Activated naive CD8-positive, alpha-beta T cell treated with anti-CD3 and anti-CD28 coated beads, Interleukin-2, amount 50 U/mL, for 24 hours (primary cell): ENCODE data around the gene SMARCAD1.
"Not testable (repeated sequence)": the region's sequence is repeated elsewhere in the genome, so short reads cannot be mapped to it uniquely, and the experiment has no call there.

Source experiments
- ATAC-seq: fragments of 150-1000 bp; cut with Tn5 transposase; one replicate; pipeline ENCODE4 v1.10.0; 2021
- DNase-seq: peaks from one replicate; pipeline ENCODE4 v3.0.0; 2021
- H3K27ac Mint-ChIP-seq: one replicate; pipeline ENCODE4 v1.8.0; 2021; ENCODE audit warnings: mild to moderate bottlenecking, mixed read lengths
- H3K27me3 Mint-ChIP-seq: one replicate; pipeline ENCODE4 v1.8.0; 2021; ENCODE audit warnings: mixed read lengths
- H3K36me3 Mint-ChIP-seq: one replicate; pipeline ENCODE4 v1.8.0; 2021; ENCODE audit warnings: low read depth, mixed read lengths
- H3K4me1 Mint-ChIP-seq: one replicate; pipeline ENCODE4 v1.8.0; 2021; ENCODE audit warnings: mixed read lengths
- H3K4me3 Mint-ChIP-seq: one replicate; pipeline ENCODE4 v1.8.0; 2021; ENCODE audit warnings: mild to moderate bottlenecking, moderate library complexity, mixed read lengths
- H3K9me3 Mint-ChIP-seq: one replicate; pipeline ENCODE4 v1.8.0; 2021; ENCODE audit warnings: mixed read lengths

The SMARCAD1 gene

DNA sequence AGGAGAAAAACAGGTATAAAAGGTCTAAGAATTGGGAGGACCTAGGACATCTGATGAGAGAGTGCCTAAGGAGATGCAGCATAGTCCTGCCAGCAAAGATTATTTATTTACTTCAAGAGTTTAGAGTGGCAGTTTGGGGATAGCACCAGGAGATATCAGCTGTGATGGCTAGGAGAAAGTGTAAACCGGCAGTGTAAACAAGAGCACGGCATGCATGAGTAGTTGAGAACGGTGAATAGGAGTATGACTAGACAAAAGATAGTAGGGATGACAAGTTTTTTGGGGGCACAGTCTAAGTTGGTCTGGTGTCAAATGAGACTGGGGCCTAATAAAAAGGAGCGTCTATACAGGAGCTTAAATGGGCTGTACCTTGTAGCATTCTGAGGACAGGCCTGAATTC lies 86.3 kb downstream of the SMARCAD1 start:
- not testable (repeated sequence) for H3K4me1 Mint-ChIP-seq, H3K4me3 Mint-ChIP-seq, H3K27ac Mint-ChIP-seq, DNase-seq, H3K27me3 Mint-ChIP-seq, ATAC-seq, H3K9me3 Mint-ChIP-seq
- peaks cover 23% of the 10 kb centered on the region for H3K36me3 Mint-ChIP-seq

DNA sequence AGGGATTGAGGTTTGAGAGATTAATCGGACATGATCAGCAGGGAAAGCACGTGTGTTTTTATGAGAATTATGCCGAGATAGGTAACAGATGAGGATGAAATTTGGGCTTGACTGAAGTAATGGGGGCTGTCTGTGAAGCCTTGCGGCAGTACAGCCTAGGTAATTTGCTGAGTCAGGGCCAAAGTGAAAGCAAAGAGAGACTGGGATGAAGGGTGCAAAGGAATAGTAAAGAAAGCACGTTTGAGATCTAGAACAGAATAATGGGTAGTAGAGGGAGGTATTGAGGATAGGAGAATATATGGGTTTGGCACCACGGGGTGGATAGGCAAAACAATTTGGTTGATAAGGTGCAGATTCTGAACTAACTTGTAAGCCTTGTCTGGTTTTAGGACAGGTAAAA lies 87.8 kb downstream of the SMARCAD1 start:
- H3K27me3 Mint-ChIP-seq, H3K4me1 Mint-ChIP-seq, DNase-seq, ATAC-seq, H3K9me3 Mint-ChIP-seq, H3K4me3 Mint-ChIP-seq, H3K27ac Mint-ChIP-seq: not testable (repeated sequence)
- peaks cover 18% of the 10 kb centered on the region for H3K36me3 Mint-ChIP-seq

DNA sequence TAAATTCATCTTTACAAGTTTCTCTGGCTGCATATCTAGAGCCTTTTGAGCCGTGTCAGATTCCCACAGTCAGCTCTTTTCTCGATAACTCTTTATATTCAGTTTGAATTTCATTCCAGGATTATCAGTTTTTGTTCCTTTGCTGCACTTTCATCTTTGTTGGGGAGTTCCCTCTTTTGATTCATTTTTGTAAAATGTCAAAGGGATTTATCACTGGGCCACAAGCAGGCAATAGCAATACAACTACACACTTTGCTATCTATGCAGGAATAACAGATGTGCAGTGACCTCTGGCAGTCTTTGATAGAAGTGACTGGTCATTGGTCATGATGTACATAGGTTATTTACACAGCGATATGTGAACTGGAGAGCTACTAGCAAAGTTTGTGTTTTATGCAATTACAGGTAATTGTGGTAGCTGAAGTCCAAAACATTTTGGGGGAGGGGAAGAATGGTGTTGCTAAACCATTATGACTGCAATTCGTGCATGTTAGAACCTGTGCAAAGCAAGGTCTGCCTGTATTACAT lies 91.1 kb downstream of the SMARCAD1 start:
- H3K4me1 Mint-ChIP-seq, result no peaks in the 10 kb centered on the region
- H3K27ac Mint-ChIP-seq, result no peak overlapping the region
- no peaks in the 10 kb centered on the region for H3K36me3 Mint-ChIP-seq
- ATAC-seq (no peak), DNase-seq (no peak)
- H3K27me3 Mint-ChIP-seq, result no peaks in the 10 kb centered on the region
- no peak overlapping the region for H3K4me3 Mint-ChIP-seq
- H3K9me3 Mint-ChIP-seq, result no peaks in the 10 kb centered on the region

- no peak overlapping the region for H3K4me3 Mint-ChIP-seq
- no peaks in the 10 kb centered on the region for H3K27me3 Mint-ChIP-seq
- no peaks in the 10 kb centered on the region for H3K4me1 Mint-ChIP-seq
- no peak for DNase-seq
- no peaks in the 10 kb centered on the region for H3K36me3 Mint-ChIP-seq
- no peaks in the 10 kb centered on the region for H3K9me3 Mint-ChIP-seq
- no peak overlapping the region for H3K27ac Mint-ChIP-seq
- ATAC-seq, result no peak
Observed at GRCh38 chr4:94302191-94302590, 94.5 kb downstream of the SMARCAD1 start.

GRCh38 chr4:94304365-94304971 lies 96.8 kb downstream of the SMARCAD1 start:
- Mint-ChIP-seq H3K27me3 (no peaks in the 10 kb centered on the region), H3K4me1 (no peaks in the 10 kb centered on the region), H3K36me3 (no peaks in the 10 kb centered on the region), H3K4me3 (no peak overlapping the region), H3K9me3 (no peaks in the 10 kb centered on the region), H3K27ac (no peak overlapping the region)
- DNase-seq, result no peak
- ATAC-seq, result no peak

- no peak overlapping the region for H3K4me3 Mint-ChIP-seq
- DNase-seq, result no peak
- H3K9me3 Mint-ChIP-seq, result no peaks in the 10 kb centered on the region
- H3K36me3 Mint-ChIP-seq, result peaks cover 2% of the 10 kb centered on the region
- no peak for ATAC-seq
- no peaks in the 10 kb centered on the region for H3K27me3 Mint-ChIP-seq
- no peak overlapping the region for H3K27ac Mint-ChIP-seq
- no peaks in the 10 kb centered on the region for H3K4me1 Mint-ChIP-seq
Observed at GRCh38 chr4:94305466-94306225, 98.0 kb downstream of the SMARCAD1 start.

DNA sequence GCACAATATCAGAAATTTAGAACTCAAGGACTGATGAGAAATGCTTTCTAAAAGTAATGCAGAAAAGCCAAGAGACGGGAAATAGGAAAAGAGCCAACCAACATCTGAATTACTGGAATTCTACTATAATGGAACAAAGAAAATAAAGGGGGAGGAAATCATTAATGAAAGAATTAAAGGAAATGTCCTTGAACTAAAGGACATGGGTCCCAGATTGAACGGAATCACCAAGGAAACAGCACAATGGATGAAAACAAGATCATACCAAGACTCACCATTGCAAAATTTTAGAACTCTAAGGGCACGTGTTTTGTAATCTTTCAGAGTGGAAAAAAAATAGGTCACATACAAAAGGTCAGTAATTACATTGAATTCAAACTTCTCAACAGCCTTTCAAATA lies 99.0 kb downstream of the SMARCAD1 start:
- Mint-ChIP-seq H3K27ac (no peak overlapping the region), H3K27me3 (no peaks in the 10 kb centered on the region), H3K4me1 (no peaks in the 10 kb centered on the region), H3K9me3 (no peaks in the 10 kb centered on the region), H3K36me3 (peaks cover 2% of the 10 kb centered on the region), H3K4me3 (no peak overlapping the region)
- DNase-seq (no peak), ATAC-seq (no peak)

GRCh38 chr4:94307231-94307871 lies 99.7 kb downstream of the SMARCAD1 start:
- no peaks in the 10 kb centered on the region for H3K27me3 Mint-ChIP-seq
- no peaks in the 10 kb centered on the region for H3K4me1 Mint-ChIP-seq
- DNase-seq, result no peak
- H3K4me3 Mint-ChIP-seq, result no peak overlapping the region
- H3K9me3 Mint-ChIP-seq, result no peaks in the 10 kb centered on the region
- no peak for ATAC-seq
- no peak overlapping the region for H3K27ac Mint-ChIP-seq
- H3K36me3 Mint-ChIP-seq, result peaks cover 2% of the 10 kb centered on the region

DNA sequence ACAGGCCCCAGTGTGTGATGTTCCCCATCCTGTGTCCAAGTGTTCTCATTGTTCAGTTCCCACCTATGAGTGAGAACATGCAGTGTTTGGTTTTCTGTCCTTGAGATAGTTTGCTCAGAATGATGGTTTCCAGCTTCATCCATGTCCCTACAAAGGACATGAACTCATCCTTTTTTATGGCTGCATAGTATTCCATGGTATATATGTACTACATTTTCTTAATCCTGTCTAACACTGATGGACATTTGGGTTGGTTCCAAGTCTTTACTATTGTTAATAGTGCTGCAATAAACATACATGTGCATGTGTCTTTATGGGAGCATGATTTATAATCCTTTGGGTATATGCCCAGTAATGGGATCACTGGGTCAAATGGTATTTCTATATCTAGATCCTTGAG lies 112.3 kb downstream of the SMARCAD1 start:
- not testable (repeated sequence) for H3K27me3 Mint-ChIP-seq, H3K27ac Mint-ChIP-seq, H3K4me1 Mint-ChIP-seq, H3K36me3 Mint-ChIP-seq, H3K4me3 Mint-ChIP-seq, DNase-seq, ATAC-seq
- H3K9me3 Mint-ChIP-seq, result peaks cover 18% of the 10 kb centered on the region

DNA sequence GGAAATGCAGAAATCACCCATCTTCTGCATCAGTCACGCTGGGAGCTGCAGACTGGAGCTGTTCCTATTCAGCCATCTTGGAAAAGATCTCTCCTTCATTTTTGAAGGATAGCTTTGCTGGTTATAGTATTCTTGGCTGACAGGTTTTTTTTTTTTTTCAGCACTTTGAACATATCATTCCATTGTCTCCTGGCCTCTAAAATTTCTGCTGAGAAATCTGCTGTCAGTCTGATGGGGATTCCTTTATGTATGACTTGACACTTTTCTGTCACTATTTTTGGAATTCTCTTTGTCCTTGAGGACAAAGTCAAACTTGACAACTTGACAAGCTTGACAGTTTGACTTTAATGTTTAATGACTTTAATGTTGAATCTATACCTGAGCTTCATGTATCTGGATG lies 118.2 kb downstream of the SMARCAD1 start:
- Mint-ChIP-seq H3K9me3 (peaks cover 30% of the 10 kb centered on the region), H3K4me1 (no peaks in the 10 kb centered on the region), H3K27me3 (peaks cover 6% of the 10 kb centered on the region), H3K4me3 (no peak overlapping the region), H3K27ac (no peak overlapping the region), H3K36me3 (peaks cover 14% of the 10 kb centered on the region)
- ATAC-seq (no peak), DNase-seq (no peak)

- ATAC-seq (no peak), DNase-seq (no peak)
Observed at GRCh38 chr4:94329933-94330332, 122.3 kb downstream of the SMARCAD1 start.

DNA sequence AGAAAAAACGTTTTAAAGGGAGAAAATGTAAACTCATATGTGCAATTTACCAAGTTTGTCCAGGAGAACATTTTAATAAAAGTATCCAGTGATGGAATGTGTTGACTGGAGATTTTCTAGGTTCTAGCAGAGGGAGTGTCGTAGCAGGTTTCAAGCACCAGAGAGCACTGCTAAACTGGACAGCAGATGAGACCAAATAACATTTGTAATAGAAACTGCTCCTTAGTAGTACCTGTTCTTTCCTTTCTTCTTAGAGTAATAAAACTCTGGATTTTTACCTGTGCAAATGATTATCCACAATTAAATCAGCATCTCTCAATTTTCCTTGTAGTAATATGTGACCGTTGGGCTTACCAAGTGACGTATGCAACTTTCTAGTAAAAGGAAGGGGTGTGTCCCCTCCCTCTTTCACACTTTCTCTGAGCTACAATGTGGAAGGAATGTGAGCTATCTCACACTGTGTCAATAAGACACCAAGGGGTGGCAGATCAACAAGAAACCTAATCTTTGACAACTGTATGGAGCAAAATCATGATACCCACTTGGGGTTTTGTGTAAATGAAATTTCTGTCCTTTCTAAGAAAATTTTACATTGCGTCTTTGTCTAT lies 125.4 kb downstream of the SMARCAD1 start:
- Mint-ChIP-seq H3K27ac (no peak overlapping the region), H3K27me3 (peaks cover 3% of the 10 kb centered on the region), H3K36me3 (no peaks in the 10 kb centered on the region), H3K4me1 (no peaks in the 10 kb centered on the region), H3K9me3 (peaks cover 2% of the 10 kb centered on the region), H3K4me3 (no peak overlapping the region)
- DNase-seq (no peak), ATAC-seq (no peak)

More at GRCh38 chr4:94329933-94330332, 122.3 kb downstream of the SMARCAD1 start:
- Mint-ChIP-seq H3K4me1 (no peaks in the 10 kb centered on the region), H3K27me3 (peaks cover 3% of the 10 kb centered on the region), H3K27ac (no peak overlapping the region), H3K9me3 (peaks cover 22% of the 10 kb centered on the region), H3K36me3 (peaks cover 12% of the 10 kb centered on the region), H3K4me3 (no peak overlapping the region)

GRCh38 chr4:94333866-94334265 lies 126.2 kb downstream of the SMARCAD1 start:
- no peak overlapping the region for H3K27ac Mint-ChIP-seq
- DNase-seq, result no peak
- H3K27me3 Mint-ChIP-seq, result peaks cover 3% of the 10 kb centered on the region
- ATAC-seq, result no peak
- H3K36me3 Mint-ChIP-seq, result no peaks in the 10 kb centered on the region
- no peaks in the 10 kb centered on the region for H3K9me3 Mint-ChIP-seq
- H3K4me1 Mint-ChIP-seq, result peaks cover 5% of the 10 kb centered on the region
- H3K4me3 Mint-ChIP-seq, result no peak overlapping the region

DNA sequence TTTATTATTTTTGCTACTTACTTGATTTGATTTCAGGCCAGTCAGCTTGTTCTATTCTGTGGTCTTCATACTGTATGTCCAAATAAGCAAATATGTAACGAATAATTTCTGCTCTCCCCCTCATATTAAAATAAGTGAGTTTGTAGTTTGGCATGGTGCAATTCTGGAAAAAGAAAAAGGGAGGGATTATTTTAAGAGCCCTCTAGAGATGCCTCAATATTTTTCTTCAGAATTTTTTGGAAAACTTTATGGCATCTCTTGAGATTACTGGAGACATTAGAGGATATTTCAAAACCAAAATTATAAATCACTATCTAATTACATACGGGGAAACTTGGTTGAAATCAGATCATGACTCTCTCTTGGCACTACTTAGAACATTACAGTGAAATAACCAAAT lies 126.8 kb downstream of the SMARCAD1 start:
- Mint-ChIP-seq H3K4me3 (no peak overlapping the region), H3K27me3 (peaks cover 3% of the 10 kb centered on the region), H3K36me3 (no peaks in the 10 kb centered on the region), H3K9me3 (no peaks in the 10 kb centered on the region), H3K27ac (no peak overlapping the region), H3K4me1 (peaks cover 11% of the 10 kb centered on the region)
- DNase-seq (no peak), ATAC-seq (no peak)

DNA sequence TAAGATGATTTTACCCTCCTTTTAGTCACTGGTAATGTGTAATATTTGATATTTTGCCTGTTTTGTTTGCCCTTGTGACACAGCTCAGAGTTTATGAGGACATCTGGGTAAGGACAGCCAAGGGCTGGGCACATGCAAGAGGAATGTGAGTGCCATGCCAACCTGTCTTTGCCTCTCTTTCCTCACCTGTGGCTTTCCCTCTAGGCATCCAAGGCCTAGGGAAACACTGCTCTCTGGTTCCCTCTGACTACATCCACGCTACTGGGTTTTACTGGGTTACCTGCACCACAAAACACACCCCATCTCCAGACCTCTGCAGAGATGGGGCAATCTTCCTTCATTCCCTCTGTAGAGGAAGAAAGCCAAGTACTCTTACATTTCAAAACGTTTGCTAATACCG lies 127.3 kb downstream of the SMARCAD1 start:
- Mint-ChIP-seq H3K4me3 (no peak overlapping the region), H3K4me1 (peaks cover 16% of the 10 kb centered on the region), H3K27me3 (peaks cover 1% of the 10 kb centered on the region), H3K27ac (no peak overlapping the region), H3K36me3 (no peaks in the 10 kb centered on the region), H3K9me3 (no peaks in the 10 kb centered on the region)
- DNase-seq (no peak), ATAC-seq (no peak)
